ENCODE results near the gene RAB3IP. TPM values are rescaled to one million over a fixed set of nuclear protein-coding genes. Genes with fewer than 3 reads are reported as not detected.

The RAB3IP gene
- 2.3 and 5.2 TPM in 2 replicates for total RNA-seq

GRCh38 chr12:69738351-69739286, at the start of gene RAB3IP:
Gene RAB3IP (plus strand): TSS chr12:69738860. CDS start chr12:69755409, 16,549 bp downstream.

GRCh38 chr12:69698769-69699540, 39.7 kb upstream of the RAB3IP start, which contains the start of gene BEST3:
Gene BEST3 (minus strand): TSS chr12:69699303. CDS start chr12:69697798, 1,505 bp downstream.

GRCh38 chr12:69824966-69825560, 86.4 kb downstream of the RAB3IP start, which contains the start of gene MYRFL:
Gene MYRFL (plus strand): TSS chr12:69825227. CDS start chr12:69825518, 291 bp downstream.

Other genes starting within 250 kb of the RAB3IP start
- 205 and 242 TPM in 2 replicates for gene CCT2, start 153.4 kb upstream of the RAB3IP start, total RNA-seq
- not detected in 2 replicates for gene LRRC10, start 128.0 kb upstream of the RAB3IP start, total RNA-seq
- not detected in 2 replicates for gene BEST3, start 39.6 kb upstream of the RAB3IP start, total RNA-seq
- gene MYRFL, start 86.4 kb downstream of the RAB3IP start, total RNA-seq, result not detected in 2 replicates

All from myometrial cell (primary cell).